GM21423 (cell line): Measurements from ENCODE around the gene ARMC12.
A peak's percentile ranks its signal among the peaks of the same experiment; 100 is the strongest.

Experiments used
- ATAC-seq: cut with Tn5 transposase; IDR thresholded peaks from one replicate; pipeline ENCODE4 v1.9.1; 2021; ENCODE audit warnings: mild to moderate bottlenecking, moderate library complexity; ENCODE audit not compliant: unreplicated experiment

ARMC12 gene

GRCh38 chr6:35718375-35718736 is 18.5 kb upstream of the ARMC12 start:
- ATAC-seq: no peak

- no peak for ATAC-seq
These were observed 17.9 kb upstream of the ARMC12 start for GRCh38 chr6:35718911-35719381.

GRCh38 chr6:35719404-35719829 is 17.4 kb upstream of the ARMC12 start:
- peak; percentile 24 for ATAC-seq

GRCh38 chr6:35719830-35720733 is 16.8 kb upstream of the ARMC12 start:
- peak; percentile 54 for ATAC-seq

GRCh38 chr6:35722121-35722761 is 14.6 kb upstream of the ARMC12 start:
- no peak for ATAC-seq

- ATAC-seq: no peak
These were observed 13.2 kb upstream of the ARMC12 start for GRCh38 chr6:35723587-35723986.

- ATAC-seq: no peak
These were observed 12.8 kb upstream of the ARMC12 start for GRCh38 chr6:35724059-35724458.

- ATAC-seq: no peak
These were observed 12.4 kb upstream of the ARMC12 start for GRCh38 chr6:35724471-35724870.

GRCh38 chr6:35725081-35725708 is 11.6 kb upstream of the ARMC12 start:
- ATAC-seq: no peak

GRCh38 chr6:35725721-35726438 is 11.0 kb upstream of the ARMC12 start:
- no peak for ATAC-seq

- peak; percentile 6 for ATAC-seq
These were observed 9.4 kb upstream of the ARMC12 start for GRCh38 chr6:35727231-35727934.

GRCh38 chr6:35727935-35728682 is 8.7 kb upstream of the ARMC12 start:
- peak; percentile 32 for ATAC-seq

- ATAC-seq: no peak
These were observed 7.9 kb upstream of the ARMC12 start for GRCh38 chr6:35728683-35729678.

GRCh38 chr6:35729722-35730121 is 7.1 kb upstream of the ARMC12 start:
- ATAC-seq: no peak

- ATAC-seq: no peak
These were observed 6.0 kb upstream of the ARMC12 start for GRCh38 chr6:35730745-35731413.

- peak; percentile 44 for ATAC-seq
These were observed 5.5 kb upstream of the ARMC12 start for GRCh38 chr6:35731414-35731735.

- peak; percentile 51 for ATAC-seq
These were observed 4.9 kb upstream of the ARMC12 start for GRCh38 chr6:35731736-35732532.
